A673 (cell line): Measurements from ENCODE around the gene AATK.

Experiments
- EZH2 ChIP-seq: fragments of 200-600 bp; sonication (generic); IDR thresholded peaks from 2 replicates; pipeline ENCODE4 v1.6.1; 2017; ENCODE audit warnings: borderline replicate concordance, low read depth, mild to moderate bottlenecking, mixed read lengths, antibody characterized with exemption, low read length; ENCODE audit not compliant: poor library complexity, severe bottlenecking
- TF ChIP-seq, protein P1 (sequence below): fragments of 300-800, 200-600 bp; sonication (generic); conservative IDR thresholded peaks from 2 replicates; pipeline ENCODE4 v1.5.1; 2017; ENCODE audit warnings: low read depth, mild to moderate bottlenecking, antibody characterized with exemption, low read length, moderate library complexity, mixed read lengths

DNA sequence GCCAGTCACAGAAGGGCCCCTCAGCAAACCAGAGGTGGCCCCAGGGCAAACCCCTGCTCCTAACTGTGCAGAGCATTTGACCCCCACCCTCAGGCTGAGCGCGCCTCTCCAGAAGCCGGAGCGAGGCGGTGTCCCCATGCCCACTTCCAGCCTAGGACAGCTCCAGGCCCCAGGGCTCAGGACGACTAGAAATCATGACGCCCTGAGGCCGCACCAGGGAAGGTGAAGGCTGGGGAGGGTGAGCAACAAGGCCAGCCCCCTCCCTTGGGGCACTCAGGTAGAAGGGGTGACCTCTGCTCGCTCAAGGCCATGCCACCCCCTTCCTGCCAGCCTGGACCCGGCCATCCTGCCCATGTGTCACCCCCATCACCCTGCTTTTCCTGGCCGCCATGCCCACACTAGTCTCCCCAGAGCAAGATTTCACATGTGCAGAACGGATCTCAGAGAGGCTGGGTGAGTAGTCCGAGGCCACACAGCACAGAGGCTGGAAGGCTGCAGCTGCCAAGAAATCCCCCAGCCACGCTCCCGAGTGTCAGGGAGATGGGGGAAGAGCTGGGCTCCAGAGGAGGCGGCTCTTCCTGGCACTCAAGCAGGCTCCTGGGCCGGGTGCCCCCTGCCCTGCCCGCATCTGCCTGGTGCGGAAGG is 2.8 kb downstream of the AATK start:
- TF ChIP-seq, protein P1, sequence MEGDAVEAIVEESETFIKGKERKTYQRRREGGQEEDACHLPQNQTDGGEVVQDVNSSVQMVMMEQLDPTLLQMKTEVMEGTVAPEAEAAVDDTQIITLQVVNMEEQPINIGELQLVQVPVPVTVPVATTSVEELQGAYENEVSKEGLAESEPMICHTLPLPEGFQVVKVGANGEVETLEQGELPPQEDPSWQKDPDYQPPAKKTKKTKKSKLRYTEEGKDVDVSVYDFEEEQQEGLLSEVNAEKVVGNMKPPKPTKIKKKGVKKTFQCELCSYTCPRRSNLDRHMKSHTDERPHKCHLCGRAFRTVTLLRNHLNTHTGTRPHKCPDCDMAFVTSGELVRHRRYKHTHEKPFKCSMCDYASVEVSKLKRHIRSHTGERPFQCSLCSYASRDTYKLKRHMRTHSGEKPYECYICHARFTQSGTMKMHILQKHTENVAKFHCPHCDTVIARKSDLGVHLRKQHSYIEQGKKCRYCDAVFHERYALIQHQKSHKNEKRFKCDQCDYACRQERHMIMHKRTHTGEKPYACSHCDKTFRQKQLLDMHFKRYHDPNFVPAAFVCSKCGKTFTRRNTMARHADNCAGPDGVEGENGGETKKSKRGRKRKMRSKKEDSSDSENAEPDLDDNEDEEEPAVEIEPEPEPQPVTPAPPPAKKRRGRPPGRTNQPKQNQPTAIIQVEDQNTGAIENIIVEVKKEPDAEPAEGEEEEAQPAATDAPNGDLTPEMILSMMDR, result no peak
- no peak for TF ChIP-seq EZH2
